NCI-H2081 treated with DMSO at 0.1 percent for 48 hours (cell line): ENCODE measurements around the gene SLC44A2.
"Not testable (repeated sequence)": the region's sequence is repeated elsewhere in the genome, so short reads cannot be mapped to it uniquely, and the experiment has no call there.

ENCODE experiments used
- DNase-seq: peaks from one replicate; lab custom pipeline; 2025; lab: John Stamatoyannopoulos, UW

SLC44A2 gene

DNA sequence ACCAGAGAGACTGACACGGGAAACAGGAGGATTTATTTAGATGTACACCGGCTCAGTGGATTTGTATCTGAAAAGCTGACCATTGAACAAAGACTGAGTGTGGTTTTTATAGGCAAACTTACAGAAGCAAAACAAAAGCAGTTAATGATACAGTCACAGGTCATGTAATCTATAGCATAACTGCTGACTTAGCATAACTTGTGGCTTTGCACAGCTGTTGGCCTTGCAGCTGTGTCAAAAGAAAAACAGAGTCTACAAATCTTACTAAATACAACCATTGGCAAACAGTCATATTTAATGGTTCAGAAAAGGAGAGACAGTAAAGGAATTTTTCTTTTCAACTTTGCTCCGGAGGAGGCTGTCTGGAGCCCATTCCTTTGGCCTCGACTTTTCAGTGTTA, 26.5 kb downstream of the SLC44A2 start:
- no peak for DNase-seq

GRCh38 chr19:10653482-10653731, 28.1 kb downstream of the SLC44A2 start:
- no peak for DNase-seq

GRCh38 chr19:10653732-10654609, 28.6 kb downstream of the SLC44A2 start, which contains the start of gene ILF3:
ILF3 (plus strand) TSS chr19:10654346; CDS start chr19:10670606, 16,260 bp downstream.
- DNase-seq: peak; percentile 99

GRCh38 chr19:10654610-10655456, 29.5 kb downstream of the SLC44A2 start:
- no peak for DNase-seq

GRCh38 chr19:10655457-10656312, 30.3 kb downstream of the SLC44A2 start:
- DNase-seq: no peak

GRCh38 chr19:10660346-10660745, 35.0 kb downstream of the SLC44A2 start:
- DNase-seq: no peak

DNA sequence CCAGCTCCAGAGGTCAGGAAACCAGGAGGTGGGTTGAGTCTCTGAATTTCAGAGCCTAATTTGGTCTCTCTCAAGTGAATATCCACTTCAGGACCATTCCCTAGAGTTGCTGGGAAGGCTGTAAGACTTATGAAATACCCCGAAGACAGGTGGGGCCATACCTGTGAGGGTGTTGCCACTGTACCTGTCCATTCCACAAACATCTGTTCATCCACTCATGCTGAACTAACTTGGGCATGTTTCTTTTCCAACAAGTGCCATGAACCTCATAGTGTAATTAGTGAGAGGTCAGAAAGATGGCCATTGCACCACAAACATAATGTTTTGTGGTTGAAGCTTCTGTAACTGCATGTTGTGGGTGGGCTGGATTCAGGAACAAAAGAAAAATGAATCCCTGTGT, 36.6 kb downstream of the SLC44A2 start:
- DNase-seq: no peak

DNA sequence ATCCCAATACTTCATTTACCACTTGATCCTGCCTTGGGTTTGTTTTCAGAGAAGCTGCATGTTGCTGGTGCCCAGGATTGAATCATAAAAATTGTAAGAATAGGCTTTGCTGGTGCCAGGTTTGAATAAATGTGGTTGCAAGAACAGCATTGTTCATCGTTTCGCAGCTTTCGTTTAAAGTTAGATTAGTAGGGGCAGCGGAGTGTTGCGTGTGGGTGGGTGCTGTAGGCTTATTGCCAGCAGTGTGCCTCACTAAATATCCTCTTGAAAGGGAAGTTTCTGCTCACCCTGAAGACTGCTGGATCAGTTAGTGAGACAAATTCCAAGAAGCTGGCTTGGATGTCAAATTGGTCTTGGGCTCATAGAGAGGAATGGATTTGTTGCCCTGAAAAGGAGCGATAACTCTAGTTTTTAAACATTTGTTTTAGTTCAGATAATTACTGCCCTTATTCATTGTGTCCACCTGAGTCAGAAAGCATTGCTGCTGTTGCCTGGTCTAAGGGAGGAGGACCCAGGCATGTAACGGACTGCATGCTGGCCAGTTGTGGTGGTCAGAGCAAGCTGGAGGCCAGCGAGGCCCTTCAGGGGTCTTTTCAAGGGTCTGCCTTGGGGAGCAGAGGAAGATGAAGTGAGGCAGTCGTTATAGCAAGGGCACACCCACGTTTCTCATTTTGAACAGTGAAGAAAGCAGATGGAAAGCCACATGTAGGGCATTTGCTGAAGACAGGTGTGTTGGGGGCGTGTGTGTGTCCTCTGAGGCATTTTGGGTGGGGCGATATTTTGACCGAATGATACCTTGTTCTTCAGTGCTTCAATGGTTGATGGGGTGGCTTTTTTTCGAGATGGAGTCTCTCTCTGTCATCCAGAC, 37.3 kb downstream of the SLC44A2 start:
- no peak for DNase-seq

DNA sequence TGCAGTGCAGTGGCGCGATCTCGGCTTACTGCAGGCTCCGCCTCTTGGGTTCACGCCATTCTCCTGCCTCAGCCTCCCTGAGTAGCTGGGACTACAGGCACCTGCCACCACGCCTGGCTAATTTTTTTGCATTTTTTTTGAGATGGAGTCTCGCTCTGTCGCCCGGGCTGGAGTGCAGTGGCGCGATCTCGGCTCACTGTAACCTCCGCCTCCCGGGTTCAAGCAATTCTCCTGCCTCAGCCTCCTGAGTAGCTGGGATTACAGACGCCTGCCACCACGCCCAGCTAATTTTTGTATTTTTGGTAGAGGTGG, 37.9 kb downstream of the SLC44A2 start:
- not testable (repeated sequence) for DNase-seq

- DNase-seq: no peak
Measured at GRCh38 chr19:10667867-10668266, 42.5 kb downstream of the SLC44A2 start.

DNA sequence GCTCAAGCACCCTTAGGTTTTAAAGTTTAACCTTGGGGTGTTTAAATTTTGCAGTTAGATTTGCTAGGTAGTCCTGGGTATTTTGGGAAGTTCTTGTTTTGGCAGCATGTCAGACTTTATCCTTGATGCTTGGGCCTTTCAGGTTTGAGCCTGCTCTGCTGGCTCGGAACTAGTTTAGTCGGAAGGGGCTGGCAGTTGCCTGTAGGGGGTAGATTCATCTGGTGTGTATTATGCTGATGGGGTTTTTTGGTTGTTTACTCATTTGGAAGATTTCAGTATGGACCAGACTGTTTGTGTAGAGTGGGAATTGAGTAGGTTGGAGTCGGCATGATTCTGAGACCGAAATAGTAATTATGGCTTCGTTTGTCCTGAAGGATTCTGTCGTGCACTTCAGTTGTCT, 43.9 kb downstream of the SLC44A2 start:
- no peak for DNase-seq

- no peak for DNase-seq
Measured at GRCh38 chr19:10670182-10670581, 44.8 kb downstream of the SLC44A2 start.

DNA sequence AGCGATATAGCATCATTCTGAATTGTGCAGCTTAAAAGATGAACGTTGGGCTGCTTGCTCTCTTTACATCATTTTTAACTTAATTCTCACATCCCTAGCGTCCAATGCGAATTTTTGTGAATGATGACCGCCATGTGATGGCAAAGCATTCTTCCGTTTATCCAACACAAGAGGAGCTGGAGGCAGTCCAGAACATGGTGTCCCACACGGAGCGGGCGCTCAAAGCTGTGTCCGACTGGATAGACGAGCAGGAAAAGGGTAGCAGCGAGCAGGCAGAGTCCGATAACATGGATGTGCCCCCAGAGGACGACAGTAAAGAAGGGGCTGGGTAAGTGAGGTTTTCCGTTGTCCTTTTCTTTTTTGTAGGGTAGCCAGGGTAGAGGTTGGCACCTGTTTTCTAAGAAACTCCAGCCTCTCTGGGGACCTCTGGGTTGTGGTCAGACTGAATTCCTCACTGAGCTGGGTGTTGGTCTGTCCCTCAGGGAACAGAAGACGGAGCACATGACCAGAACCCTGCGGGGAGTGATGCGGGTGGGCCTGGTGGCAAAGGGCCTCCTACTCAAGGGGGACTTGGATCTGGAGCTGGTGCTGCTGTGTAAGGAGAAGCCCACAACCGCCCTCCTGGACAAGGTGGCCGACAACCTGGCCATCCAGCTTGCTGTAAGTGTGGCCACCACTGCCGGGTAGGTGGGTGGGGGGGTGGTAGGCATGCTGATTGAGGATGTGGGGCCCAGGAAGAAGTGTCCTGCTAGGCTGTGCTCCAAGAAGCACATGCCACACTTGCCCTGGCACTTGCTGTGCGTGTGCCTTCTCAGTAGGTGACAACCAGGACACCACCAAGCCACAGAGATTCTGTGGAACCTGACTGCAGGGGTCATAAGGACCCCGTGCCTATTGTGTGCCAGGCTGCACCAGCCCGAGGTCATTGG, 45.8 kb downstream of the SLC44A2 start:
- DNase-seq: no peak

DNA sequence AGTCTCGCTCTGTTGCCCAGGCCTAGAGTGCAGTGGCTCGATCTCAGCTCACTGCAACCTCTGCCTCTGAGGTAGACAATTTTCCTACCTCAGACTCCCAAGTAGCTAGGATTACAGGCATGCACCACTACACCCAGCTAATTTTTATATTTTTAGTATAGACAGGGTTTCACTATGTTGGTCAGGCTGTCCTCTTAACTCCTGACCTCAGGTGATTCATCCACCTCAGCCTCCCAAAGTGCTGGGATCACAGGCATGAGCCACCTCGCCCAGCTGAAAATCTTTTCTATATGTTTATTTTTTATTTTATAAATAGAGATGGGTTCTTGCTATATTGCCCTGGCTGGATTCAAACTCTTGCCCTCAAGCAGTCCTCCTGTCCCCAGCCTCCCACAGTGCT, 46.6 kb downstream of the SLC44A2 start:
- DNase-seq: not testable (repeated sequence)

GRCh38 chr19:10675214-10675613, 49.9 kb downstream of the SLC44A2 start:
- DNase-seq: not testable (repeated sequence)

DNA sequence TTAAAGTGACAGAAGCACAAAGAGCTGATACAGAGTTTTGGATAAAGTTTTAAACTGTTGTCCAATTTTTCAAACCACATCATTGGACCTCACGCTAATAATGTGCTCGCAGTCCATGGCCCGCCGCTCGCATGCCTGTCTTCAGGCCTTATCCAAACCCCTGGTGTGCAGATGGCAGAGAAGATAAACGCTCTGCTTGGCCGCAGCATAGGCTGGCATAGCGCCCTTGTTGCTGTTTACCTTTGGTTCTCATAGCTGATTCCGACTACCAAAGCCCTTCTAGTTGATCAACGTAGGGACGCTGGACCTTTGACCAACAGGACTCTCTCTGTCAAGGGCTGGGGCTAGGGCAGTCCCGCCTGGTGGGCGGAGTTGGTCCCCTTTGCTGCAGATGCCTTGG, 52.4 kb downstream of the SLC44A2 start:
- no peak for DNase-seq

- no peak for DNase-seq
Measured at GRCh38 chr19:10678813-10679212, 53.5 kb downstream of the SLC44A2 start.

DNA sequence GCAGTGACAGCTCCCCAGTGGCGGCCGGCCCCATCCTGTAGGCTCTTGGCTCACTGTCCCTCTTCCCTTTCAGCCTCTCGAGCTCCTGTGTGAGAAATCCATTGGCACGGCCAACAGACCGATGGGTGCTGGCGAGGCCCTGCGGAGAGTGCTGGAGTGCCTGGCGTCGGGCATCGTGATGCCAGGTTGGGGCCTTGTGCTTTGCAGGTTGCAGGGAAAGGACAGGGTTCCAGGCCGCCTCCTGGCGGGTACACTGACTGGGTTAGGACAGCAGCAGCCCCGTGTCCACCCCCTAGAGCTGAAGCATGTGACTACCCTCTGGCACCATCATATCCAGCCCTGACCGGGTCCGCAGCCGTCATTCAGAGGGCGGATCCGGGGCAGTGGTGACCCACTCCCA, 54.4 kb downstream of the SLC44A2 start:
- no peak for DNase-seq

DNA sequence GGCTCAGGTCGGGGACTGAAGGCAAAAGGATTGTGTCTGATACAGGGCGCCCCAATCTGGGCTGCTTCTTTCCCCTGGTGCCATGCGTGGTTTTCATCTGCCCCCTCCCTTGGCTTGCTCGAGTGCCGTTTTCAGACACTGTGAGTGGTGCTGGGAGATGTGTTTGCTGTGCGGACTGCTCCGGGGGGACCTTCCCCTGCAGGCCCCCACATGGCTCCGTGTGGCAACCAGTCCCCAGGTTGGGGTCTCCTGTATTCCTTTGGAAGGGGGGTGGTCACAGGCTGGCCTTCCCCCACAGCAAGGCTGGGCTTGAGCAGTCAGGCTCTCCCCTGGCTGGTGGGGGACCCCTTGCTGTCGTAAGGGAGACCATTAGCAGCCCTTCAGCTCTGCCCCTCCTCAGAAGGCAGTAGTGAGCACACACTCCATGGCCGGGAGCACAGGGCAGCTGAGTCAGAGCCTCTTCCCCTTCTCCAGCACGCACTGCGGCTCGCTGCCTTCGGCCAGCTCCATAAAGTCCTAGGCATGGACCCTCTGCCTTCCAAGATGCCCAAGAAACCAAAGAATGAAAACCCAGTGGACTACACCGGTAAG, 55.3 kb downstream of the SLC44A2 start:
- DNase-seq: no peak

GRCh38 chr19:10681658-10682057, 56.3 kb downstream of the SLC44A2 start:
- DNase-seq: no peak
